ENCODE measurements around the gene C1orf216.
"Not testable (repeated sequence)": the region's sequence is repeated elsewhere in the genome, so short reads cannot be mapped to it uniquely, and the experiment has no call there.

C1orf216 gene

GRCh38 chr1:35718492-35719336 is at the start of gene C1orf216:
Gene C1orf216 (minus strand): TSS chr1:35718884. CDS start chr1:35716321, 2,563 bp downstream.
- peak; percentile 67 for DNase-seq (ENCODE audit: low read depth)

- no peak for DNase-seq (ENCODE audit: low read depth)
These were observed 45.6 kb upstream of the C1orf216 start for GRCh38 chr1:35764283-35764682.

GRCh38 chr1:35763201-35763600 is 44.5 kb upstream of the C1orf216 start:
- no peak for DNase-seq (ENCODE audit: low read depth)

GRCh38 chr1:35762141-35762540 is 43.5 kb upstream of the C1orf216 start:
- no peak for DNase-seq (ENCODE audit: low read depth)

GRCh38 chr1:35756064-35756463 is 37.4 kb upstream of the C1orf216 start:
- DNase-seq (ENCODE audit: low read depth): no peak

GRCh38 chr1:35753626-35754260 is 35.1 kb upstream of the C1orf216 start:
- no peak for DNase-seq (ENCODE audit: low read depth)

- DNase-seq (ENCODE audit: low read depth): no peak
These were observed 29.6 kb upstream of the C1orf216 start for GRCh38 chr1:35748326-35748725.

- no peak for DNase-seq (ENCODE audit: low read depth)
These were observed 26.5 kb upstream of the C1orf216 start for GRCh38 chr1:35745124-35745730.

GRCh38 chr1:35737120-35737519 is 18.4 kb upstream of the C1orf216 start:
- DNase-seq (ENCODE audit: low read depth): no peak

- DNase-seq (ENCODE audit: low read depth): no peak
These were observed 8.9 kb upstream of the C1orf216 start for GRCh38 chr1:35727434-35728040.

GRCh38 chr1:35726450-35727433 is 8.1 kb upstream of the C1orf216 start:
- peak; percentile 22 for DNase-seq (ENCODE audit: low read depth)

- DNase-seq (ENCODE audit: low read depth): no peak
These were observed 6.9 kb upstream of the C1orf216 start for GRCh38 chr1:35725596-35725995.

GRCh38 chr1:35717911-35718476 is 690 bp downstream of the C1orf216 start:
- DNase-seq (ENCODE audit: low read depth): no peak

GRCh38 chr1:35715568-35716002 is 3.1 kb downstream of the C1orf216 start:
- peak; percentile 44 for DNase-seq (ENCODE audit: low read depth)

GRCh38 chr1:35714921-35715567 is 3.6 kb downstream of the C1orf216 start:
- DNase-seq (ENCODE audit: low read depth): no peak

- DNase-seq (ENCODE audit: low read depth): not testable (repeated sequence)
These were observed 7.6 kb downstream of the C1orf216 start for GRCh38 chr1:35711098-35711497.

GRCh38 chr1:35708952-35709351 is 9.7 kb downstream of the C1orf216 start:
- DNase-seq (ENCODE audit: low read depth): no peak

GRCh38 chr1:35708441-35708921 is 10.2 kb downstream of the C1orf216 start:
- DNase-seq (ENCODE audit: low read depth): no peak

- DNase-seq (ENCODE audit: low read depth): peak; percentile 16
These were observed 10.9 kb downstream of the C1orf216 start for GRCh38 chr1:35707601-35708440.
